PC-3 (cell line): ENCODE data around the gene SRP68. TPM values are rescaled to one million over a fixed set of nuclear protein-coding genes. Genes with fewer than 3 reads are reported as not detected.

ENCODE experiments used
- ATAC-seq: fragments of 200-7000 bp; cut with Tn5 transposase; 2 replicates; pipeline ENCODE4 v1.9.1; 2020; ENCODE audit warnings: mild to moderate bottlenecking, moderate library complexity
- BruUV-seq: library from RNA; stranded (reverse); fragments of 400-500 nt; replicated peaks from 2 replicates; lab custom pipeline; 2021; lab: Mats Ljungman, UMichigan
- CTCF ChIA-PET: fragments of 300-600 bp; sonication (Branson Sonifier 250); formaldehyde crosslinking; loops from one replicate; lab custom pipeline; 2022; ENCODE audit warnings: antibody characterized with exemption; lab: Charles Lee
- POLR2A ChIA-PET: fragments of 300-600 bp; sonication (Branson Sonifier 250); formaldehyde crosslinking; loops from one replicate; lab custom pipeline; 2022; ENCODE audit warnings: antibody characterized with exemption; ENCODE audit not compliant: unreplicated experiment; lab: Charles Lee
- DNase-seq: peaks from one replicate; pipeline ENCODE4 v3.0.0-alpha.2; 2015
- H2AFZ ChIP-seq: fragments of 300-600 bp; sonication (generic); 2 replicates; pipeline ENCODE4 v1.6.0; 2016; ENCODE audit warnings: antibody characterized with exemption, low read length
- H3F3A ChIP-seq: fragments of 300-600 bp; sonication (generic); one replicate; pipeline ENCODE4 v1.6.0; 2017; ENCODE audit warnings: antibody characterized with exemption, low read length, control low read depth, mild to moderate bottlenecking; ENCODE audit not compliant: unreplicated experiment
- H3K27ac ChIP-seq: fragments of 300-600 bp; sonication (generic); 2 replicates; pipeline ENCODE4 v1.5.1; 2016; ENCODE audit warnings: mild to moderate bottlenecking, low read length
- H3K27me3 ChIP-seq: fragments of 300-600 bp; sonication (generic); 2 replicates; pipeline ENCODE4 v1.6.1; 2016; ENCODE audit warnings: low read length, mixed read lengths
- H3K36me3 ChIP-seq: fragments of 300-600 bp; sonication (generic); 2 replicates; pipeline ENCODE4 v1.6.1; 2016; ENCODE audit warnings: low read depth, mixed run types, low read length, mixed read lengths
- H3K4me1 ChIP-seq: fragments of 300-600 bp; sonication (generic); 2 replicates; pipeline ENCODE4 v1.5.1; 2016; ENCODE audit warnings: low read length; ENCODE audit not compliant: insufficient read depth
- H3K4me2 ChIP-seq: fragments of 300-600 bp; sonication (generic); 2 replicates; pipeline ENCODE4 v1.6.0; 2016; ENCODE audit warnings: low read length
- H3K4me3 ChIP-seq: fragments of 300-600 bp; sonication (generic); 2 replicates; pipeline ENCODE4 v1.5.1; 2016; ENCODE audit warnings: mild to moderate bottlenecking, low read length, mixed read lengths
- H3K79me2 ChIP-seq: fragments of 300-600 bp; sonication (generic); 2 replicates; pipeline ENCODE4 v1.6.1; 2017; ENCODE audit warnings: low read length, mixed read lengths
- H3K9ac ChIP-seq: fragments of 300-600 bp; sonication (generic); 2 replicates; pipeline ENCODE4 v1.6.0; 2016; ENCODE audit warnings: mild to moderate bottlenecking, low read length
- H3K9me2 ChIP-seq: fragments of 300-600 bp; sonication (generic); replicated peaks from 2 replicates; pipeline ENCODE4 v1.6.1; 2016; ENCODE audit warnings: mixed run types, low read length, mixed read lengths
- H3K9me3 ChIP-seq: fragments of 300-600 bp; sonication (generic); 2 replicates; pipeline ENCODE4 v1.6.1; 2016; ENCODE audit warnings: low read length, mixed read lengths
- H4K20me1 ChIP-seq: fragments of 300-600 bp; sonication (generic); 2 replicates; pipeline ENCODE4 v1.6.1; 2016; ENCODE audit warnings: low read length, mixed read lengths
- EZH2 ChIP-seq: fragments of 300-600 bp; sonication (generic); IDR thresholded peaks from one replicate; pipeline ENCODE4 v1.6.1; 2017; ENCODE audit warnings: antibody characterized with exemption, mild to moderate bottlenecking, low read length; ENCODE audit not compliant: unreplicated experiment
- EZH2phosphoT487 ChIP-seq: fragments of 300-600 bp; sonication (generic); IDR thresholded peaks from 2 replicates; pipeline ENCODE4 v1.6.1; 2018; ENCODE audit warnings: mild to moderate bottlenecking, antibody characterized with exemption, low read length, borderline replicate concordance
- intact Hi-C: fragments of 100-400 bp; cut with micrococcal nuclease; formaldehyde crosslinking; loops from 2 replicates; pipeline ENCODE4 v1.9.0; 2023
- total RNA-seq: library from RNA; depleted of rRNA; stranded (reverse); fragments of >200 nt; gene quantifications from 2 replicates; pipeline ENCODE4 v1.2.3, GENCODE V29; 2014
- TF ChIP-seq, protein P1 (sequence below): fragments of 300-600 bp; sonication (generic); conservative IDR thresholded peaks from 2 replicates; pipeline ENCODE4 v1.5.1; 2017; ENCODE audit warnings: antibody characterized with exemption, low read depth, mild to moderate bottlenecking, low read length

The SRP68 gene
- total RNA-seq, 1 experiment from 2014 or later = 60.8 TPM

DNA sequence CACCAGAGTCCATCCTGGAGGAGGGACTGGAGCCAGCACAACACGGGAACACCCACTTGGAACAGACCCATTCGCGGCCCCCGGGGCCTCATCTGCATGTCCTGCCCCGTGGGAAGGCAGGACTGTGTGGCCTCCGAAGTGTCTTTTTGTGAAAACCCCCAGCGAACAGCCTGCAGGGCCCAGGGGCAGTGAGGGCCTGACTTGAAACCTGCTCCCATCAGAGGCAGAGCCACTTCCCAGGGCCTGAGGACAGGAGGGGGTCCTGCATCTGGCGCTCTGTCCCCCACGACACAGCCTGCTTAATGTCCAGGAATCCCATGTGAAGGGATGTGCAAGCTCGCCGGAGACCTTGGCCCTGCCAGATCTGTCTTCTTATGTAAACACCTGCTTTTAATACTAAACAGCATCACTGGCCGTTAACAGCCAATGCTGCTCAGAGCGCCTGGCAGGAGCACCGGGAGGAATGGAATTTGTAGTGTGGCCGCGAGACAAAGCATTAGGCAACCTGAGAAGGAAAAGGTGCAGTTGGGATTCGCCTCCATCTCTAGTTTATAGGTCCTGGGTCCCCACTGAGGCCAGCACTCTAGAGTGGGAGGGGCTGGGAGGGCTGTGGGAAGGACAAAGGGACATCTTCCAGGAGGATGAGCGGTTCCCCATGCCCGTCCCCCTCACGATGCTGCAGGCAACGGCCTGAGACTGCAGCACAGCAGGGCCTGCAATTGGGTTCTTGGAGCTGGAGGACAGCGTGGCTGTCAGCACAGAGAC is 35.6 kb downstream of the SRP68 start:
- no TSS peak for BruUV-seq
- H4K20me1 ChIP-seq = no peaks in the 10 kb centered on the region
- intact Hi-C loops = no loop called here
- ChIA-PET POLR2A (no interaction called here), CTCF (interaction anchor here (1.0 kb wide), 1 partner anchor 10 kb away, joined by 3 read pairs; the partner anchor contains the start of gene EVPL)
- no peak overlapping the region for H3K9ac ChIP-seq
- H3F3A ChIP-seq = no peaks in the 10 kb centered on the region
- H3K9me2 ChIP-seq = no peaks in the 10 kb centered on the region
- no peaks in the 10 kb centered on the region for H3K9me3 ChIP-seq
- no peaks in the 10 kb centered on the region for H3K4me1 ChIP-seq
- H3K27me3 ChIP-seq = no peaks in the 10 kb centered on the region
- no peak for DNase-seq
- H3K4me2 ChIP-seq = no peak overlapping the region
- no peaks in the 10 kb centered on the region for H3K79me2 ChIP-seq
- TF ChIP-seq, protein P1, sequence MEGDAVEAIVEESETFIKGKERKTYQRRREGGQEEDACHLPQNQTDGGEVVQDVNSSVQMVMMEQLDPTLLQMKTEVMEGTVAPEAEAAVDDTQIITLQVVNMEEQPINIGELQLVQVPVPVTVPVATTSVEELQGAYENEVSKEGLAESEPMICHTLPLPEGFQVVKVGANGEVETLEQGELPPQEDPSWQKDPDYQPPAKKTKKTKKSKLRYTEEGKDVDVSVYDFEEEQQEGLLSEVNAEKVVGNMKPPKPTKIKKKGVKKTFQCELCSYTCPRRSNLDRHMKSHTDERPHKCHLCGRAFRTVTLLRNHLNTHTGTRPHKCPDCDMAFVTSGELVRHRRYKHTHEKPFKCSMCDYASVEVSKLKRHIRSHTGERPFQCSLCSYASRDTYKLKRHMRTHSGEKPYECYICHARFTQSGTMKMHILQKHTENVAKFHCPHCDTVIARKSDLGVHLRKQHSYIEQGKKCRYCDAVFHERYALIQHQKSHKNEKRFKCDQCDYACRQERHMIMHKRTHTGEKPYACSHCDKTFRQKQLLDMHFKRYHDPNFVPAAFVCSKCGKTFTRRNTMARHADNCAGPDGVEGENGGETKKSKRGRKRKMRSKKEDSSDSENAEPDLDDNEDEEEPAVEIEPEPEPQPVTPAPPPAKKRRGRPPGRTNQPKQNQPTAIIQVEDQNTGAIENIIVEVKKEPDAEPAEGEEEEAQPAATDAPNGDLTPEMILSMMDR = no peak
- no peak for TF ChIP-seq EZH2
- TF ChIP-seq EZH2phosphoT487 = no peak
- no peak overlapping the region for H2AFZ ChIP-seq
- H3K36me3 ChIP-seq = peaks cover 34% of the 10 kb centered on the region
- no peak overlapping the region for H3K4me3 ChIP-seq
- peak; percentile 10; the same call in 1 of the 2 replicates for ATAC-seq
- no peak overlapping the region for H3K27ac ChIP-seq

DNA sequence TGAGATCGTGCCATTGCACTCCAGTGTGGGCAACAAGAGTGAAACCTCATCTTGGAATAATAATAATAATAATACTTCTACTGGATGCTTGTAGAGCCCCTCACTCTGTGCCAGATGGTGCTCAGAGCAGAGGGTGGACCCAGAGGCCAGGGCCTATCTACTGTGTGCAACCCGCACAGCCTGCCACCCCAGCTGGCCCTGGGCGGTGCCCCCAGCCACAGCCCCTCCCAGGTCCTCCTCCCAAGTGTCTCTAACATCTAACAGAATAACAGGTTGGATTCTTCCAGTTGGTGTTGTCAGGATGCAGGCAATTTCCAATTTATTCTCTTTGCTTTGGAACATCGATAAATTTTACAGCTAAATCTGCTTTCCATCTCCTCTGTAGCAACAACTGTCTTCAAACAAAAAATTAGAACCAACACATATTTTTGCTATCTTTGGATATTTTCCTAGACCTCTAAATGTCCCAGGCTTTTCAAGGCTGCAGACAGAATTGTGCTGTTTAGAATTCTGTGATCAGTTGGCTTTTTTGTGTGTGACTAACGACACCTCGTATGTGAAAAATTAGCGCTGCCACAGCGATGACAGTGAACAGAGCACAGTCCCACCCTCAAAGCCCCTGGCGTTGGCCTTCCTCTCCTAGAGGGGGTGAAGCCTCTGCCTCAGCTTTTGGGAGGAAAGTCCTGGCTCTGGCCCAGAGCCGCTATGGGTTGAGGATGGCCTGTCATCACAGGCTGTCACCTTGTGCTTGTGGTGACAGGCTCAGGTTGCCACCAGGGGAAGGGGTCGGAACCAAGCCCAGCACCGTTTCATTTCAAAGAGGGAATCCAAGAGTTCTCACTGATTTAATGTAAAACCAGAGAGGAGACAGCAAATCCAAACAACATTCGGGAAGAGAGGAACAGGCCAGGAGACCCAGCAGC is 37.6 kb downstream of the SRP68 start:
- no peak overlapping the region for H3K9ac ChIP-seq
- no peaks in the 10 kb centered on the region for H3K4me1 ChIP-seq
- CTCF ChIA-PET = interaction anchor here (0.6 kb wide), 1 partner anchor 15 kb away, joined by 6 read pairs; no protein-coding TSS in a partner anchor
- H3K9me3 ChIP-seq = no peaks in the 10 kb centered on the region
- no peaks in the 10 kb centered on the region for H3K9me2 ChIP-seq
- no TSS peak for BruUV-seq
- DNase-seq (no peak), ATAC-seq (no peak)
- no peaks in the 10 kb centered on the region for H3K79me2 ChIP-seq
- no peak overlapping the region for H3K4me2 ChIP-seq
- H3K27ac ChIP-seq = no peak overlapping the region
- H3K36me3 ChIP-seq = peaks cover 15% of the 10 kb centered on the region
- no peaks in the 10 kb centered on the region for H3F3A ChIP-seq
- TF ChIP-seq EZH2phosphoT487 (no peak), EZH2 (no peak)
- TF ChIP-seq, protein P1 = no peak
- POLR2A ChIA-PET = no interaction called here
- no peaks in the 10 kb centered on the region for H4K20me1 ChIP-seq
- H3K27me3 ChIP-seq = no peaks in the 10 kb centered on the region
- H2AFZ ChIP-seq = no peak overlapping the region
- intact Hi-C loops = no loop called here
- H3K4me3 ChIP-seq = no peak overlapping the region
